CD14-positive monocyte (primary cell): Measurements from ENCODE around the gene NBEAL1. TPM values are rescaled to one million over a fixed set of nuclear protein-coding genes. Genes with fewer than 3 reads are reported as not detected.

Experiments
- DNase-seq, 3 donors: peaks; one replicate each; pipeline ENCODE4 v3.0.0-alpha.2; 2011 to 2022
- H2AFZ ChIP-seq: 2 replicates; pipeline ENCODE4 v1.6.0; 2012; ENCODE audit warnings: mild to moderate bottlenecking, low read depth, low read length, inconsistent platforms; ENCODE audit not compliant: insufficient read depth, poor library complexity, severe bottlenecking
- H3K27ac ChIP-seq, 2 donors: 1 replicate in 1 of 2; 2 replicates in 1 of 2; pipeline ENCODE4 v1.5.1; 2012 to 2013; ENCODE audit warnings: low read length in 2 of 2, control low read depth in 1 of 2, inconsistent platforms in 1 of 2, low read depth in 1 of 2, mild to moderate bottlenecking in 1 of 2
- H3K27me3 ChIP-seq, 2 donors: one replicate each; pipeline versions ENCODE4 v1.6.0 to v1.6.1; 2011 to 2013; ENCODE audit warnings: low read length in 2 of 2; ENCODE audit not compliant: control insufficient read depth in 2 of 2, insufficient read depth in 2 of 2
- H3K36me3 ChIP-seq, 2 donors: replicated peaks in 1 of 2; 1 replicate in 1 of 2; 2 replicates in 1 of 2; pipeline versions ENCODE4 v1.5.1 to v1.6.1; 2012 to 2013; ENCODE audit warnings: low read length in 2 of 2, control low read depth in 1 of 2, inconsistent platforms in 1 of 2, mild to moderate bottlenecking in 1 of 2; ENCODE audit not compliant: insufficient read depth in 2 of 2, control insufficient read depth in 1 of 2
- H3K4me1 ChIP-seq, 2 donors: 1 replicate in 1 of 2; 2 replicates in 1 of 2; pipeline versions ENCODE4 v1.5.1 to v1.6.1; 2012 to 2013; ENCODE audit warnings: low read length in 2 of 2, control low read depth in 1 of 2, inconsistent platforms in 1 of 2, mild to moderate bottlenecking in 1 of 2, moderate library complexity in 1 of 2; ENCODE audit not compliant: insufficient read depth in 2 of 2, control insufficient read depth in 1 of 2
- H3K4me2 ChIP-seq: replicated peaks from 2 replicates; pipeline ENCODE3; 2012; ENCODE audit warnings: low read length, moderate library complexity, mild to moderate bottlenecking; ENCODE audit not compliant: poor library complexity, severe bottlenecking; ENCODE audit errors: extremely low read depth
- H3K4me3 ChIP-seq, 3 experiments: fragments of 200-600 bp in 1 of 3; sonication (generic) in 1 of 3; replicated peaks in 1 of 3; 1 replicate in 2 of 3; 2 replicates in 1 of 3; pipeline ENCODE4 v1.5.1; 2011 to 2013; ENCODE audit warnings: low read length in 3 of 3, mild to moderate bottlenecking in 3 of 3, control low read depth in 2 of 3, low read depth in 2 of 3, inconsistent platforms in 1 of 3, moderate library complexity in 1 of 3
- H3K79me2 ChIP-seq: 2 replicates; pipeline ENCODE4 v1.6.0; 2012; ENCODE audit warnings: mild to moderate bottlenecking, control low read depth, inconsistent platforms, low read length, moderate library complexity; ENCODE audit not compliant: insufficient read depth
- H3K9ac ChIP-seq: 2 replicates; pipeline ENCODE4 v1.6.0; 2017; ENCODE audit warnings: low read length, mild to moderate bottlenecking; ENCODE audit not compliant: insufficient read depth, poor library complexity, severe bottlenecking
- H3K9me3 ChIP-seq, 2 donors: replicated peaks in 1 of 2; 1 replicate in 1 of 2; 2 replicates in 1 of 2; pipeline versions ENCODE4 v1.5.1 to v1.6.1; 2012 to 2013; ENCODE audit warnings: low read length in 2 of 2, control low read depth in 1 of 2; ENCODE audit not compliant: control insufficient read depth in 1 of 2, insufficient read depth in 1 of 2
- H4K20me1 ChIP-seq: 2 replicates; pipeline ENCODE4 v1.6.0; 2012; ENCODE audit warnings: mild to moderate bottlenecking, low read length, control low read depth, moderate library complexity; ENCODE audit not compliant: insufficient read depth
- H3K27ac Mint-ChIP-seq, 7 donors: one replicate each; pipeline ENCODE4 v1.8.0; 2020; ENCODE audit warnings: mild to moderate bottlenecking in 7 of 7, mixed read lengths in 7 of 7, moderate library complexity in 6 of 7, inconsistent platforms in 2 of 7
- H3K27me3 Mint-ChIP-seq, 3 donors: one replicate each; pipeline ENCODE4 v1.8.0; 2021 to 2022; ENCODE audit warnings: low read depth in 3 of 3, mild to moderate bottlenecking in 3 of 3, mixed read lengths in 3 of 3, moderate library complexity in 3 of 3, inconsistent platforms in 1 of 3
- H3K36me3 Mint-ChIP-seq, 2 donors: one replicate each; pipeline ENCODE4 v1.8.0; 2020; ENCODE audit warnings: mixed read lengths in 2 of 2, inconsistent platforms in 1 of 2, mild to moderate bottlenecking in 1 of 2
- H3K4me1 Mint-ChIP-seq: one replicate; pipeline ENCODE4 v1.8.0; 2020; ENCODE audit warnings: mild to moderate bottlenecking, mixed read lengths
- H3K4me3 Mint-ChIP-seq, 2 donors: one replicate each; pipeline ENCODE4 v1.8.0; 2020; ENCODE audit warnings: mild to moderate bottlenecking in 2 of 2, mixed read lengths in 2 of 2, moderate library complexity in 1 of 2
- H3K9me3 Mint-ChIP-seq, 7 donors: one replicate each; pipeline ENCODE4 v1.8.0; 2020 to 2022; ENCODE audit warnings: mixed read lengths in 7 of 7, mild to moderate bottlenecking in 6 of 7, moderate library complexity in 6 of 7, inconsistent platforms in 2 of 7
- CTCF ChIP-seq: fragments of 200-600 bp; IDR thresholded peaks from one replicate; pipeline ENCODE4 v1.8.0; 2022; ENCODE audit warnings: antibody characterized with exemption, mild to moderate bottlenecking
- WGBS: methylation state at CpG from one replicate; pipeline ENCODE4 v1.1.5; 2013; ENCODE audit warnings: missing lambda C conversion rate; ENCODE audit not compliant: insufficient coverage; 5-methylcytosine and 5-hydroxymethylcytosine counted together
- intact Hi-C, 2 donors: fragments of 100-400 bp; cut with micrococcal nuclease; formaldehyde crosslinking; loops; one replicate each; pipeline versions ENCODE4 v1.15.0 to v1.15.1; 2023
- polyA plus RNA-seq, 3 donors: library from polyadenylated mRNA; depleted of rRNA in 1 of 3; unstranded in 2 of 3; stranded (reverse) in 1 of 3; fragments of 300-500 nt in 2 of 3; fragments of >200 nt in 1 of 3; fragmentation: Illumina TruSeq in 2 of 3; gene quantifications; 1 replicate in 2 of 3; 2 replicates in 1 of 3; pipeline ENCODE4 v1.2.3, GENCODE V29; 2012 to 2021

NBEAL1 gene
- polyA plus RNA-seq, 3 donors, result 2.5 to 5.3 (median 4.4) TPM

- H3K79me2 ChIP-seq, result peaks cover 4% of the 10 kb centered on the region
- H3K4me3 ChIP-seq, result no peak overlapping the region
- TF ChIP-seq CTCF, result no peak
- peaks cover 5 to 9% of the 10 kb centered on the region in 2 donors for H3K36me3 Mint-ChIP-seq
- H2AFZ ChIP-seq, result no peak overlapping the region
- H3K4me3 Mint-ChIP-seq, result no peak overlapping the region
- no peak overlapping the region for H3K27ac Mint-ChIP-seq
- no CpG with 5 or more reads among the region's 3 CpGs for WGBS
- no peak overlapping the region for H3K4me2 ChIP-seq
- no peak overlapping the region for H3K9ac ChIP-seq
- H3K9me3 ChIP-seq, result no peaks in the 10 kb centered on the region
- H3K36me3 ChIP-seq, result no peaks in the 10 kb centered on the region
- intact Hi-C loops, result loop anchor here in 1 of 2 donors (10.0 kb wide), 2 partner anchors 218 to 642 kb away; partner anchors contain the start of genes BMPR2 and CYP20A1
- H3K27me3 Mint-ChIP-seq, result peaks cover 0 to 3% (median 0%) of the 10 kb centered on the region in 3 donors
- H3K27me3 ChIP-seq, result no peaks in the 10 kb centered on the region
- no peaks in the 10 kb centered on the region for H3K9me3 Mint-ChIP-seq
- H3K4me1 Mint-ChIP-seq, result peaks cover 24% of the 10 kb centered on the region
- H4K20me1 ChIP-seq, result no peaks in the 10 kb centered on the region
- H3K27ac ChIP-seq, result no peak overlapping the region
- H3K4me1 ChIP-seq, result peaks cover 15 to 20% of the 10 kb centered on the region in 2 donors
- DNase-seq, result no peak
These were observed 2.0 kb downstream of the NBEAL1 start for GRCh38 chr2:203016716-203017115.

GRCh38 chr2:203018181-203018580, 3.5 kb downstream of the NBEAL1 start:
- Histone ChIP-seq H3K9me3 (no peaks in the 10 kb centered on the region), H3K4me2 (no peak overlapping the region), H3K36me3 (no peaks in the 10 kb centered on the region), H2AFZ (peak overlapping the region; percentile 4), H3K27ac (no peak overlapping the region), H3K4me1 (peaks cover 15 to 20% of the 10 kb centered on the region in 2 donors), H3K27me3 (no peaks in the 10 kb centered on the region), H3K4me3 (no peak overlapping the region), H4K20me1 (no peaks in the 10 kb centered on the region), H3K79me2 (peaks cover 4% of the 10 kb centered on the region), H3K9ac (no peak overlapping the region)
- H3K27me3 Mint-ChIP-seq, result no peaks in the 10 kb centered on the region
- H3K27ac Mint-ChIP-seq, result peak overlapping the region in 2 of 7 donors; percentile 15 to 43
- no CpG with 5 or more reads among the region's 1 CpG for WGBS
- intact Hi-C loops, result loop anchor here in 1 of 2 donors (10.0 kb wide), 2 partner anchors 217 to 643 kb away; partner anchors contain the start of genes BMPR2 and CYP20A1
- peaks cover 5 to 9% of the 10 kb centered on the region in 2 donors for H3K36me3 Mint-ChIP-seq
- no peak for TF ChIP-seq CTCF
- H3K4me1 Mint-ChIP-seq, result peaks cover 24% of the 10 kb centered on the region
- no peak for DNase-seq
- H3K9me3 Mint-ChIP-seq, result no peaks in the 10 kb centered on the region
- H3K4me3 Mint-ChIP-seq, result no peak overlapping the region
